IMR-90 (cell line): ENCODE results near the gene EIF4EBP2. TPM values are rescaled to one million over a fixed set of nuclear protein-coding genes. Genes with fewer than 3 reads are reported as not detected.
A peak's percentile ranks its signal among the peaks of the same experiment; 100 is the strongest.

Source experiments
- ATAC-seq: fragments of 200-7000 bp; cut with Tn5 transposase; 2 replicates; pipeline ENCODE4 v1.9.1; 2020; ENCODE audit warnings: low read depth, mild to moderate bottlenecking, moderate library complexity
- BruUV-seq: library from RNA; stranded (reverse); fragments of 400-500 nt; replicated peaks from 2 replicates; lab custom pipeline; 2021; lab: Mats Ljungman, UMichigan
- CTCF ChIA-PET: fragments of 300-600 bp; formaldehyde crosslinking; extraction: SDS; loops from one replicate; lab custom pipeline; 2021; ENCODE audit warnings: antibody characterized with exemption; lab: Yijun Ruan, JAX
- POLR2A ChIA-PET: fragments of 300-600 bp; sonication (Branson Sonifier 250); formaldehyde crosslinking; loops from one replicate; lab custom pipeline; 2022; ENCODE audit warnings: antibody characterized with exemption; ENCODE audit not compliant: unreplicated experiment; lab: Charles Lee
- DNase-seq: peaks from one replicate; pipeline ENCODE4 v3.0.0; 2013
- H2AFZ ChIP-seq: replicated peaks from 2 replicates; pipeline ENCODE3; 2013; ENCODE audit warnings: low read length, mild to moderate bottlenecking; ENCODE audit not compliant: poor library complexity
- H2AK5ac ChIP-seq: 2 replicates; pipeline ENCODE4 v1.6.1; 2013; ENCODE audit warnings: low read depth, low read length, inconsistent platforms
- H2AK9ac ChIP-seq: replicated peaks from 2 replicates; pipeline ENCODE3; 2013; ENCODE audit warnings: mild to moderate bottlenecking, low read depth, low read length, moderate library complexity; ENCODE audit not compliant: poor library complexity
- H2BK120ac ChIP-seq: 2 replicates; pipeline ENCODE4 v1.6.1; 2013; ENCODE audit warnings: low read depth, low read length, inconsistent platforms
- H2BK15ac ChIP-seq: 3 replicates; pipeline ENCODE4 v1.6.1; 2013; ENCODE audit warnings: low read depth, low read length, inconsistent platforms
- H2BK20ac ChIP-seq: 2 replicates; pipeline ENCODE4 v1.6.1; 2013; ENCODE audit warnings: low read depth, mild to moderate bottlenecking, inconsistent platforms, low read length, moderate library complexity
- H2BK5ac ChIP-seq: 2 replicates; pipeline ENCODE4 v1.6.1; 2013; ENCODE audit warnings: mild to moderate bottlenecking, low read depth, low read length, inconsistent platforms; ENCODE audit not compliant: poor library complexity, severe bottlenecking
- H3K14ac ChIP-seq: replicated peaks from 2 replicates; pipeline ENCODE4 v1.6.1; 2013; ENCODE audit warnings: low read depth, low read length, inconsistent platforms
- H3K18ac ChIP-seq: 2 replicates; pipeline ENCODE4 v1.6.1; 2013; ENCODE audit warnings: low read depth, low read length, control low read depth
- H3K23ac ChIP-seq: 2 replicates; pipeline ENCODE4 v1.6.1; 2013; ENCODE audit warnings: low read depth, low read length, inconsistent platforms
- H3K27ac ChIP-seq: 2 replicates; pipeline ENCODE4 v1.5.1; 2013; ENCODE audit warnings: mild to moderate bottlenecking, control low read depth, low read length; ENCODE audit not compliant: insufficient read depth
- H3K27me3 ChIP-seq: 2 replicates; pipeline ENCODE4 v1.6.1; 2013; ENCODE audit warnings: low read length; ENCODE audit not compliant: control insufficient read depth, insufficient read depth
- H3K36me3 ChIP-seq: 2 replicates; pipeline ENCODE4 v1.6.1; 2013; ENCODE audit warnings: low read length, mixed read lengths; ENCODE audit not compliant: control insufficient read depth, insufficient read depth
- H3K4ac ChIP-seq: 2 replicates; pipeline ENCODE4 v1.6.1; 2013; ENCODE audit warnings: low read depth, low read length, inconsistent platforms
- H3K4me1 ChIP-seq: 2 replicates; pipeline ENCODE4 v1.6.1; 2013; ENCODE audit warnings: low read length, mixed read lengths; ENCODE audit not compliant: control insufficient read depth, insufficient read depth
- H3K4me2 ChIP-seq: 2 replicates; pipeline ENCODE4 v1.6.1; 2013; ENCODE audit warnings: low read depth, mild to moderate bottlenecking, control low read depth, low read length, moderate library complexity
- H3K4me3 ChIP-seq: 2 replicates; pipeline ENCODE4 v1.5.1; 2013; ENCODE audit warnings: low read depth, mild to moderate bottlenecking, control low read depth, low read length, moderate library complexity; ENCODE audit not compliant: insufficient read depth
- H3K56ac ChIP-seq: 2 replicates; pipeline ENCODE4 v1.6.1; 2013; ENCODE audit warnings: low read length, inconsistent platforms; ENCODE audit not compliant: insufficient read depth; ENCODE audit errors: extremely low read depth
- H3K79me1 ChIP-seq, 2 experiments: 2 replicates each; pipeline ENCODE4 v1.6.1; 2013; ENCODE audit warnings: low read length in 2 of 2, inconsistent platforms in 1 of 2, low read depth in 1 of 2
- H3K9ac ChIP-seq: 2 replicates; pipeline ENCODE4 v1.6.1; 2013; ENCODE audit warnings: low read depth, low read length, control low read depth
- H3K9me1 ChIP-seq: 2 replicates; pipeline ENCODE4 v1.6.1; 2013; ENCODE audit warnings: low read length, inconsistent platforms; ENCODE audit not compliant: insufficient read depth
- H3K9me3 ChIP-seq: 2 replicates; pipeline ENCODE4 v1.6.1; 2013; ENCODE audit warnings: low read length; ENCODE audit not compliant: control insufficient read depth, insufficient read depth
- H4K20me1 ChIP-seq: 2 replicates; pipeline ENCODE4 v1.6.1; 2013; ENCODE audit warnings: low read length, inconsistent platforms; ENCODE audit not compliant: insufficient read depth
- H4K5ac ChIP-seq: 2 replicates; pipeline ENCODE4 v1.6.1; 2013; ENCODE audit warnings: mild to moderate bottlenecking, low read depth, low read length, control low read depth
- H4K8ac ChIP-seq, 2 experiments: 2 replicates each; pipeline ENCODE4 v1.6.1; 2013; ENCODE audit warnings: low read depth in 2 of 2, low read length in 2 of 2, control low read depth in 1 of 2, inconsistent platforms in 1 of 2
- H4K91ac ChIP-seq: 2 replicates; pipeline ENCODE4 v1.6.1; 2013; ENCODE audit warnings: low read depth, low read length, inconsistent platforms; ENCODE audit not compliant: insufficient read depth
- BHLHE40 ChIP-seq: fragments of 150-350 bp; IDR thresholded peaks from 2 replicates; pipeline ENCODE4 v1.6.1; 2016; ENCODE audit warnings: mild to moderate bottlenecking, low read depth, low read length
- CEBPB ChIP-seq: IDR thresholded peaks from 2 replicates; pipeline ENCODE4 v1.6.1; 2012; ENCODE audit warnings: low read depth, low read length, improper control_type of control experiment
- CHD1 ChIP-seq: IDR thresholded peaks from 2 replicates; pipeline ENCODE4 v1.6.1; 2012; ENCODE audit warnings: low read depth, low read length, improper control_type of control experiment
- CTCF ChIP-seq: conservative IDR thresholded peaks from 2 replicates; pipeline ENCODE4 v1.5.1; 2012; ENCODE audit warnings: mild to moderate bottlenecking, low read depth, low read length, improper control_type of control experiment
- FOS ChIP-seq: fragments of 150-350 bp; IDR thresholded peaks from 2 replicates; pipeline ENCODE4 v1.6.1; 2016; ENCODE audit warnings: low read depth, low read length
- MAZ ChIP-seq: IDR thresholded peaks from 2 replicates; pipeline ENCODE4 v1.6.1; 2012; ENCODE audit warnings: low read depth, mild to moderate bottlenecking, low read length, improper control_type of control experiment, moderate library complexity, borderline replicate concordance
- MXI1 ChIP-seq: IDR thresholded peaks from 2 replicates; pipeline ENCODE4 v1.6.1; 2012; ENCODE audit warnings: low read depth, mild to moderate bottlenecking, low read length, moderate library complexity, borderline replicate concordance
- NFE2L2 ChIP-seq: fragments of 150-350 bp; IDR thresholded peaks from 2 replicates; pipeline ENCODE4 v1.6.1; 2016; ENCODE audit warnings: low read depth, mild to moderate bottlenecking, low read length
- POLR2A ChIP-seq: IDR thresholded peaks from 2 replicates; pipeline ENCODE4 v1.6.1; 2012; ENCODE audit warnings: mild to moderate bottlenecking, low read depth, low read length
- RCOR1 ChIP-seq: IDR thresholded peaks from 2 replicates; pipeline ENCODE4 v1.6.1; 2012; ENCODE audit warnings: mild to moderate bottlenecking, low read length, improper control_type of control experiment; ENCODE audit not compliant: insufficient replicate concordance
- RFX5 ChIP-seq: IDR thresholded peaks from 2 replicates; pipeline ENCODE4 v1.8.0; 2012; ENCODE audit warnings: low read depth, mild to moderate bottlenecking, low read length, moderate library complexity
- SMC3 ChIP-seq: fragments of 150-350 bp; IDR thresholded peaks from 2 replicates; pipeline ENCODE4 v1.6.1; 2016; ENCODE audit warnings: low read depth, mild to moderate bottlenecking, antibody characterized with exemption, low read length, moderate library complexity
- WGBS, 2 experiments: methylation state at CpG; one replicate each; pipeline versions ENCODE4 v1.1.5 to v1.1.7; 2013; ENCODE audit warnings: missing lambda C conversion rate in 2 of 2; ENCODE audit not compliant: insufficient read length in 1 of 2; ENCODE audit errors: extremely low coverage in 2 of 2; 5-methylcytosine and 5-hydroxymethylcytosine counted together
- dilution Hi-C: fragments of 300-500 bp; cut with HindIII; formaldehyde crosslinking; loops from one replicate; pipeline ENCODE4 v1.14.3; 2018; ENCODE audit warnings: low sequenced_read_pairs; ENCODE audit not compliant: unreplicated experiment
- in situ Hi-C: fragments of 300-500 bp; cut with MboI; formaldehyde crosslinking; loops from 3 replicates; pipeline ENCODE4 v1.14.3; 2019; ENCODE audit warnings: low sequenced_read_pairs, inconsistent platforms, mixed read lengths
- intact Hi-C: fragments of 100-400 bp; cut with micrococcal nuclease; formaldehyde crosslinking; loops from 2 replicates; pipeline ENCODE4 v1.10.0; 2022
- polyA plus RNA-seq, 3 experiments: library from polyadenylated mRNA; depleted of rRNA; stranded (reverse); fragments of >200 nt; gene quantifications; 2 replicates each; pipeline ENCODE4 v1.2.3, GENCODE V29; 2012; ENCODE audit warnings: low replicate concordance in 1 of 3
- total RNA-seq: library from RNA; depleted of rRNA; stranded (reverse); fragments of >200 nt; gene quantifications from 2 replicates; pipeline ENCODE4 v1.2.3, GENCODE V29; 2012

The EIF4EBP2 gene
- total and polyA plus RNA-seq, 2 of the 4 experiments (the other 2 are of a cell fraction), result 13.7 to 15.6 TPM

GRCh38 chr10:70367195-70367796 lies 36.6 kb upstream of the EIF4EBP2 start (continued):
- TF ChIP-seq SMC3, result no peak
- no peak for TF ChIP-seq CHD1

- Histone ChIP-seq H3K4ac (peak overlapping the region; percentile 21; the same call in 1 of the 2 replicates), H3K4me3 (no peak overlapping the region), H3K9ac (no peak overlapping the region), H3K56ac (no peak overlapping the region), H2BK120ac (peak overlapping the region; percentile 11; the same call in 1 of the 2 replicates), H3K23ac (no peak overlapping the region), H3K18ac (no peak overlapping the region), H3K27ac (no peak overlapping the region), H3K79me1 (peaks cover 0 to 4% of the 10 kb centered on the region in 2 experiments; a peak in 1 of 4 replicates), H3K27me3 (no peaks in the 10 kb centered on the region), H2AK9ac (no peak overlapping the region), H3K14ac (no peak overlapping the region), H4K5ac (no peak overlapping the region), H3K9me1 (peaks cover 3% of the 10 kb centered on the region; the same call in 1 of the 2 replicates), H4K8ac (no peak overlapping the region), H3K36me3 (no peaks in the 10 kb centered on the region; the same call in 1 of the 2 replicates), H4K91ac (no peak overlapping the region; the same call in 1 of the 2 replicates), H2BK15ac (no peak overlapping the region), H3K4me2 (no peak overlapping the region), H3K9me3 (no peaks in the 10 kb centered on the region), H2BK20ac (0 out of 2 replicates have a peak overlapping the region, but pooled peaks have one; percentile 31), H2BK5ac (no peak overlapping the region), H2AK5ac (peak overlapping the region; percentile 27; the same call in 1 of the 2 replicates), H4K20me1 (no peaks in the 10 kb centered on the region), H2AFZ (no peak overlapping the region), H3K4me1 (peaks cover 6% of the 10 kb centered on the region)
- no CpG with 5 or more reads among the region's 10 CpGs for WGBS, 2 experiments
- CTCF ChIA-PET, result no interaction called here
- intact Hi-C loops, result no loop called here
- no TSS peak for BruUV-seq
- no peak for TF ChIP-seq BHLHE40
- TF ChIP-seq CHD1, result no peak
- no peak for TF ChIP-seq POLR2A
- no peak for TF ChIP-seq RCOR1
- TF ChIP-seq CTCF, result no peak
- TF ChIP-seq FOS, result no peak
- no peak for TF ChIP-seq MXI1
- TF ChIP-seq NFE2L2, result no peak
- no peak for TF ChIP-seq MAZ
- TF ChIP-seq RFX5, result no peak
- TF ChIP-seq CEBPB, result no peak
- DNase-seq, result no peak
- dilution Hi-C loops, result no loop called here
- in situ Hi-C loops, result loop anchor here (10.0 kb wide), 1 partner anchor 234 kb away; the partner anchor contains the start of gene AIFM2
- POLR2A ChIA-PET, result no interaction called here
- ATAC-seq, result no peak
These were observed 35.0 kb upstream of the EIF4EBP2 start for GRCh38 chr10:70368774-70369482.
